Activated gamma-delta T cell treated with Interleukin-2 at 50 U/mL for 16 hours (primary cell): Measurements from ENCODE around the gene HOMER1.

Source experiments
- DNase-seq: peaks from one replicate; pipeline ENCODE4 v3.0.0-alpha.2; 2020

HOMER1 gene, protein sequence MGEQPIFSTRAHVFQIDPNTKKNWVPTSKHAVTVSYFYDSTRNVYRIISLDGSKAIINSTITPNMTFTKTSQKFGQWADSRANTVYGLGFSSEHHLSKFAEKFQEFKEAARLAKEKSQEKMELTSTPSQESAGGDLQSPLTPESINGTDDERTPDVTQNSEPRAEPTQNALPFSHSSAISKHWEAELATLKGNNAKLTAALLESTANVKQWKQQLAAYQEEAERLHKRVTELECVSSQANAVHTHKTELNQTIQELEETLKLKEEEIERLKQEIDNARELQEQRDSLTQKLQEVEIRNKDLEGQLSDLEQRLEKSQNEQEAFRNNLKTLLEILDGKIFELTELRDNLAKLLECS

GRCh38 chr5:79513704-79514390, at the start of gene HOMER1:
TSS of gene HOMER1 (minus strand) at chr5:79514134. CDS start at chr5:79512774, 1,360 bp downstream.
- peak; percentile 55 for DNase-seq

DNA sequence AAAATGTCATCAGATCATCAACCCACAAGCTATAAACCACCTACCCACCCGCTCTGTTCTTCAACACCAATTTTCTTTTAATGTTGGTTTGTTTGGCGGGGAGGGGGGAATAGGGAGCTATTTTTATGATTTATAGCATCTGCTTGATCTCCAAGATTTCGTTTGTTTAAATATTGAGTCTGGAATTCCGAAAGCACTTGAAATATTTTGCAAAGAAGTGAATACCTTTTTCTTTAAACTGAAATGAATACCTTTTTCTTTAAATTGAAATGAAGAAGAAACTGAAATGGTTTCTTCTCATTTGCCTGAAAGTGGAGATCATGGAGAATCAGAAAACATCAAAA, 49.3 kb upstream of the HOMER1 start:
- DNase-seq = no peak

GRCh38 chr5:79562351-79563246, 48.7 kb upstream of the HOMER1 start:
- no peak for DNase-seq

DNA sequence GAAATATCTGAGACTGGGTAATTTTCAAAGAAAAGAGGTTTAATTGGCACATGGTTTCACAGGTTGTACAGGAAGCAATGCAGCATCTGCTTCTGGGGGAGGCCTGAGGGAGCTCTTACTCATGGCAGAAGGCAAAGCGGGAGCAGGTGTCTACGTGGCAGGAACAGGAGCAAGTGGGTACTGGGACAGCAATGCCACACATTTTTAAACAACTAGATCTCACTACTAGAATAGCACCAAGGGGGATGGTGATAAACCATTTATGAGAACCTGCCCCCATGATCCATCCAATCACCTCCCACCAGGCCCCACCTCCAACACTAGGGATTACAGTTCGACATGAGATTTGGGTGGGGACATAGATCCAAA, 47.6 kb upstream of the HOMER1 start:
- DNase-seq = no peak

- DNase-seq = no peak
Measured at GRCh38 chr5:79560771-79561524, 47.0 kb upstream of the HOMER1 start.

GRCh38 chr5:79555418-79555817, 41.5 kb upstream of the HOMER1 start:
- DNase-seq = no peak

DNA sequence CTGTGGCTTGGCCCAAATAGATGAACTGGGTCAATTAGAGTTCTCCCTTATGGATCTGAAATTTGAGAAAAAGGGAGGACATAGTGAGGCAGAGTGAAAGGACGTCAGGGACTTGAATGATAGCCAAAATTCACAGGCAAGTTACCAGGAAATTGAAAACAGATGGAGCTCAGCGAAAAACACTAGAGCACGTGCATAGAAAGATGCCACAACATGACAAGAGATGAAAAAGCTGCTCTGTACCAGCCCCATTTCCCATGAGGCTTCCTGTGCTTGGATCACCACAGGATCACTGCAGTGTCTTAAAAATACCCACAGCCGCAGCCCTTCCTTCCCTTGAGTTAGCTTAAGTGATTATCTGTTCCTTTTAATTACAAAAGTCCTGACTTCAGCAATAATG, 39.0 kb upstream of the HOMER1 start:
- no peak for DNase-seq

- no peak for DNase-seq
Measured at GRCh38 chr5:79547982-79548381, 34.0 kb upstream of the HOMER1 start.

GRCh38 chr5:79547429-79547822, 33.5 kb upstream of the HOMER1 start:
- no peak for DNase-seq

DNA sequence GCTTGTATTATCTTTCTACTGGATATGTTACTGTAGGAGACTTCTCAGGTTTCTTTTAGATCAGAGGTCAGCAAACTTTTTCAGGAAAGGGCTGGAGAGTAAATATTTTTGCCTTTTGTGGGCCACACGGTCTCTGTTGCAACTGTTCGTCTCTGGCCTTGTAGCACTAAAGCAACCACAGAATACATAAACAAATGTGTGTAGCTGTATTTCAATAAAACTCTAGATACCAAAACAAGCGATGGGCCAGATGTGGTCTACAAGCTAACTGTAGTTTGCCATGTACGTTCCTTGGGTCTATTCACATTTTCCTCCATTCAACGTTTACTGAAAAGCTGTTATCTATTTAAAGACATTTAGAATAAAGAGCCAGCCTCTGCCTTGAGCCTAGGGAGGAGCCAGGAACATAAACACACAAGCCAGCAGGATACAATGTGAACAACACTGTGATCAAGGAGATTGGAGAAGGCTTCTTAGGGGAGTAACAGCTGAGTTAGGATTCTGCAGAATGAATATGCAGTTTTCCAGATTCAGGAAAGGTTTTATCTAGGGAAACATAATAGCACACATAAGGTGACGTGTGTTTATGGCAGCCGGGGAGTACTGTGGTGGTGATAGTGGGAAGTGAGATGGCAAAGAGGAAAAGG, 33.0 kb upstream of the HOMER1 start:
- no peak for DNase-seq

DNA sequence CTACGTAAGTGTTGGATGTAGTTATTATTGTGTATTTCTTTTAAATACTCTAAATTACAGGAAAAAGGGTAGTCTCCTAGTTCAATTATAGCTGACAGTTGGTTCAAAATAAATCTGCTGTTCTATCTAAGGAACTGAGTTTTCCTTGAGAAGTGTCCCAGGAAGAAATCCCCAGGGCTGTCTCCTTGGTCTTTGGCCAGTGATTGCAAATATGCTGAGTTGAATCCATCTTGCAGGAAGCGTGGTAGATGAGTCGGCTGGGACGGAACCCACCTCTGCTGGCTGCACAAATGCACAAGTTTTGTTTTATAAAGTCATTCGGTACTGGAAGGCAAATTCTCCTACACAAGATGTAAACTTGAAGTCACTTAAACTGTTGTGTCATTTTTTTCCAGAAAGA, 30.2 kb upstream of the HOMER1 start:
- no peak for DNase-seq

DNA sequence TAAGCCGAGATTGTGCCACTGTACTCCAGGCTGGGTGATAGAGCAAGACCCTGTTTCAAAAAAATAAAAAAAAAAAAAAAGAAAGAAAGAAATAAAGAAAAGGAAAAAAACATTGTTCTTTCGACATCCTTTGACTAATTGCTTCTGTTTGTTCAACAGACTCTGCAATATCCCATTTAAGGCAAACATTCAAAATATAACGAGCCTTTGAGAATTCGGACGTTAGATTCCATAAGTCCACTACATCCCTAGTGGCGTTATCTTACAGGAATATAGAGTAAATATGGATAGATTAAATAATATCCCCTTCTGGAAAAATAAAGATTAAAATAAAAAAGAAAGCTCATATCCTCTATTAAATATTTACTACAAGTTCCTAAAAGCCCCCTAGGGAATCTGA, 27.0 kb upstream of the HOMER1 start:
- no peak for DNase-seq

DNA sequence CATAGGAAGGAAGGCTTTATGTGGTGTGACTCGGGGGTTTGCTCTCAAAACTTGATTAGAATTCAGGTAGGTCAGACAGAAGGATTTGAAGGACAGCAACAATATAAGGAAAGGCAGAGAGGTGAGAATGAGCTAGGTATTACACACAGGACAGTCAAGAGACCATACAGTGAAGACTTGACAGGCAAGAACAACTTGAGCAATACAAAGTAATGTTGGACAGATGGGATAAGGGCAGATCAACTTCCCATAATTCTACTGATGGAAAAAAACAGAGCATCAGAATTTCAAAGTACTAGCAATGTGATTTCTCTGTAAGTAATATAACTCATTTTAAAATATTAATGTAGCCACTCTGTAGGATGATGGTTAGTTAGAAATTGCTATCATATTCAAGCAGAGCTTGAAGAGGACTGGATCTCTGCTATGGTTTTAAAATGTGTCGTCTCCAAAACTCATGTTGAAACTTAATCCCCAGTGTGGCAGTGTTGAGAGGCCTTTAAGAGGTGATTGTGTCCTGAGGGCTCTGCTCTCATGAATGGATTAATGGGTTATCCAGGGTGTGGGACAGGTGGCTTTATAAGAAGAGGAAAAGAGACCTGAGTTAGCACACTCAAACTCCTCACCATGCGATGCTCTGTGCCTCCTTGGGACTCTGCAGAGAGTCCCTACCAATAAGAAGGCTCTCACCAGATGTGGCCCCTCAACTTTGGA, 22.4 kb upstream of the HOMER1 start:
- DNase-seq = no peak

DNA sequence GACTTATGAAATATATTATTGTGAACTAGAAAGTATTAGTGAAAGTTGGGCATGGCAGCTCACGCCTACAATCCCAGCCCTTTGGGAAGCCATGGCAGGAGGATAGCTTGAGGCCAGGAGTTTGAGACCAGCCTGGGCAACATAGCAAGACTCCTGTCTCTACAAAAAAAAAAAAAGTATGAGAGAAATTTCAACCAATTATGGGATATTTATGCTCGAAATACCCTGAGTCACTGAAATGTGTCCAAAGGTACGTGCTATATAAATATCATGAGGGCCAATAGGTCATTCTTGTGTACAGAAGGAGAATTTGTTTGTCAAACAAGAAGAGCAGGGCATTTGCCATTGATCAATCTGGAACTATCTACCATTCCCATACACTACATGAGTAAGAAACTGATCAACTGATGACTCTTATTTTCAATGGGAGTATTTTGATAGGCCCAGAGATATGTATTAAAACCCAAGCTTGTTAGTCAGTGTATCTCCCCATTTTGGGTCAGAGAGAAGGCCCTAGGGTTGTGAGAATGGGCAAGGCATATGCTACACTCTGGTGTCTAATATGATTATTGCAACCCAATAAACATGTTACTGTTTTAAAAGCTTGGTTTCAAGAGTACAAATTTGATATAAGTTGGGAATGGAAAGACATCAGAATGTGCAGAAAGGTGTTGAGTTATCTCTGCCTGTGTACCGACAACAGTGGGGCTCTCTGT, 21.7 kb upstream of the HOMER1 start:
- DNase-seq = no peak

DNA sequence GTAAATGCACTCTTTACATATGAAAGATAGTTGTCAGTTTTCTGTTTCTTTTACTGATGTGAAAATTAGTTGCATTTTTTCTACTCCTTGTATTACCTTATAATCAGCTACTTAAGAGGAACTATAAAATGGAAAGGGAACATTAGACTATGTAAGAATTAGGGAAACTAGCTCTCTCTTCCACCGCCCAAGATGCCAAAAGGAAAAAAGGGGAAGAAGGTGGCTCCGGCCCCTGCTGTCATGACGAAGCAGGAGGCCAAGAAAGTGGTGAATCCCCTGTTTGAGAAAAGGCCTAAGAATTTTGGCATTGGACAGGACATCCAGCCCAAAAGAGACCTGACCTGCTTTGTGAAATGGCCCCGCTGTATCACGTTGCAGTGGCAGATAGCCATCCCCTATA, 15.2 kb upstream of the HOMER1 start:
- DNase-seq = no peak

- no peak for DNase-seq
Measured at GRCh38 chr5:79527431-79527830, 13.5 kb upstream of the HOMER1 start.

DNA sequence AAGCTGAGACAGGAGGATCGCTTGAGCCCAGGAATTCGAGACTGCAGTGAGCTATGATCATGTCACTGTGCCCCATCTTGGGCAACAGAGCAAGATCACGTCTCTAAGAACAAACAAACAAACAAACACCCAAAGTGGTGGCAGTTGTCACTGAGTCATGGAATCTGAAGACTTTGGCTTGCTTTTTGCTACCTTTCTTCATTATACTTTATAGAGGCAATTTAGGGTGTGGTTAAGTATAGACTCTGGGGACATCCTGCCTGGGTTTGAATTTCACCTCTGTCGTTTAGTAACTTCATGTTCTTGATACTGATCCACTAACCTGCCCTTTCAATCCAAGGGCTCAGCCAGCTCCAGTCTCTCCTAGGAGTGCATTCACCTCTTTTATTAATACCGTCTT, 13.0 kb upstream of the HOMER1 start:
- no peak for DNase-seq

DNA sequence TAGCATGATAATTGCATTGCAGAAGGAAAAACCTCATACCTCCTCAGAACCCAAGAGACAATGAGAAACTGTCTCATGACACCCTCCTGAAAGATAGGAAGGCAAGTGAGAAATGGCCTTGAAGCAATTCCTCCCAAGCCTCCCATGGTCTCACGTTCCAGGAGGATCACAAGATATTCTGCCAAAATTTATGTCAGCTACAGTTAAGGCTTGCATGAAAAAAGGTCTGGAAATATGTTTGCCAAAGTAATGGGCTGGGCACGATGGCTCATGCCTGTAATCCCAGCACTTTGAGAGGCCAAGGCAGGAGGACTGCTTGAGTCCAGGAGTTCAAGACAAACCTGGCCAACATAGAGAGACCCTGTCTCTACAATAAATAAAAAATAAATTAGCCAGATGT, 12.6 kb upstream of the HOMER1 start:
- DNase-seq = no peak

GRCh38 chr5:79521156-79521555, 7.2 kb upstream of the HOMER1 start:
- DNase-seq = no peak

GRCh38 chr5:79518718-79519117, 4.8 kb upstream of the HOMER1 start:
- no peak for DNase-seq

DNA sequence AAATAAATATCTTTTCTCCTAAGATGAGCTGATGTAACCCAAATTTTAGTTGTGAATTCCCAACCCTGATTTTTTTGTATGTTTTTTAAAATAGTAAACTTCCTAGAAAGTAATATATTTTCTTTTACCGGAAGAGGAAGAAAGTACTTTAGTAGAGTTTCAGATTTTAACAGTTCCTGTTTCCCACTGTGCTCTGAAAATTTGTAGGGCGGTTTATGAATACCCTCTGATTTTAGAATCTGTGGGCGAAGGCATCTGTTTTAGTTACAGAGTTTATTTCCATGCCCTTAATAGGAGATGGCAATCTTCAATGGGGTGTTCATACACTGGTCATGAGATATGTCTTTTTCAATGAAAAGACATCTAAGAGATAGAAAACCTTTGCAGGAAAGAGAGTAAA, 3.7 kb upstream of the HOMER1 start:
- no peak for DNase-seq
